Brain microvascular endothelial cell (primary cell): ENCODE data around the gene ERI3.

Source experiments
- DNase-seq: peaks from one replicate; pipeline ENCODE4 v3.0.0-alpha.2; 2020
- H3K27ac ChIP-seq: fragments of 250-450 bp; sonication (Bioruptor Pico); 2 replicates; pipeline ENCODE4 v1.5.1; 2020; ENCODE audit warnings: mild to moderate bottlenecking, moderate library complexity
- H3K27me3 ChIP-seq: fragments of 250-450 bp; sonication (Bioruptor Pico); replicated peaks from 2 replicates; pipeline ENCODE4 v1.5.1; 2020; ENCODE audit warnings: mild to moderate bottlenecking
- H3K36me3 ChIP-seq: fragments of 250-450 bp; sonication (Bioruptor Pico); replicated peaks from 2 replicates; pipeline ENCODE4 v1.5.1; 2020; ENCODE audit warnings: mild to moderate bottlenecking
- H3K4me3 ChIP-seq: 2 replicates; pipeline ENCODE4 v1.5.1; 2011; ENCODE audit warnings: low read depth, mild to moderate bottlenecking, control low read depth, low read length, moderate library complexity
- in situ Hi-C: cut with HindIII; loops from 2 replicates; pipeline ENCODE4 v1.10.0; 2017; ENCODE audit warnings: low sequenced_read_pairs, low pct_ligation_motif_present
- TF ChIP-seq, protein P1 (sequence below): IDR thresholded peaks from 2 replicates; pipeline ENCODE4 v1.5.1; 2011; ENCODE audit warnings: low read depth, mild to moderate bottlenecking, moderate library complexity, low read length, control low read depth, inconsistent platforms; ENCODE audit errors: missing control alignments

The ERI3 gene

GRCh38 chr1:44313265-44313918 is 41.7 kb downstream of the ERI3 start:
- TF ChIP-seq, protein P1, sequence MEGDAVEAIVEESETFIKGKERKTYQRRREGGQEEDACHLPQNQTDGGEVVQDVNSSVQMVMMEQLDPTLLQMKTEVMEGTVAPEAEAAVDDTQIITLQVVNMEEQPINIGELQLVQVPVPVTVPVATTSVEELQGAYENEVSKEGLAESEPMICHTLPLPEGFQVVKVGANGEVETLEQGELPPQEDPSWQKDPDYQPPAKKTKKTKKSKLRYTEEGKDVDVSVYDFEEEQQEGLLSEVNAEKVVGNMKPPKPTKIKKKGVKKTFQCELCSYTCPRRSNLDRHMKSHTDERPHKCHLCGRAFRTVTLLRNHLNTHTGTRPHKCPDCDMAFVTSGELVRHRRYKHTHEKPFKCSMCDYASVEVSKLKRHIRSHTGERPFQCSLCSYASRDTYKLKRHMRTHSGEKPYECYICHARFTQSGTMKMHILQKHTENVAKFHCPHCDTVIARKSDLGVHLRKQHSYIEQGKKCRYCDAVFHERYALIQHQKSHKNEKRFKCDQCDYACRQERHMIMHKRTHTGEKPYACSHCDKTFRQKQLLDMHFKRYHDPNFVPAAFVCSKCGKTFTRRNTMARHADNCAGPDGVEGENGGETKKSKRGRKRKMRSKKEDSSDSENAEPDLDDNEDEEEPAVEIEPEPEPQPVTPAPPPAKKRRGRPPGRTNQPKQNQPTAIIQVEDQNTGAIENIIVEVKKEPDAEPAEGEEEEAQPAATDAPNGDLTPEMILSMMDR: no peak
- H3K36me3 ChIP-seq: peaks cover 19% of the 10 kb centered on the region
- in situ Hi-C loops: no loop called here

GRCh38 chr1:44312399-44313196 is 42.5 kb downstream of the ERI3 start:
- no peaks in the 10 kb centered on the region for H3K27me3 ChIP-seq
- in situ Hi-C loops: no loop called here

More at GRCh38 chr1:44313265-44313918, 41.7 kb downstream of the ERI3 start:
- Histone ChIP-seq H3K27ac (no peak overlapping the region), H3K27me3 (no peaks in the 10 kb centered on the region), H3K4me3 (no peak overlapping the region)
- no peak for DNase-seq

GRCh38 chr1:44310006-44310405 is 45.1 kb downstream of the ERI3 start:
- TF ChIP-seq, protein P1: no peak
- no peak for DNase-seq
- Histone ChIP-seq H3K27me3 (no peaks in the 10 kb centered on the region), H3K36me3 (peaks cover 32% of the 10 kb centered on the region), H3K4me3 (no peak overlapping the region), H3K27ac (no peak overlapping the region)
- in situ Hi-C loops: no loop called here

More at GRCh38 chr1:44312399-44313196, 42.5 kb downstream of the ERI3 start:
- Histone ChIP-seq H3K36me3 (peaks cover 23% of the 10 kb centered on the region), H3K4me3 (no peak overlapping the region), H3K27ac (no peak overlapping the region)
- no peak for DNase-seq
- TF ChIP-seq, protein P1: no peak

DNA sequence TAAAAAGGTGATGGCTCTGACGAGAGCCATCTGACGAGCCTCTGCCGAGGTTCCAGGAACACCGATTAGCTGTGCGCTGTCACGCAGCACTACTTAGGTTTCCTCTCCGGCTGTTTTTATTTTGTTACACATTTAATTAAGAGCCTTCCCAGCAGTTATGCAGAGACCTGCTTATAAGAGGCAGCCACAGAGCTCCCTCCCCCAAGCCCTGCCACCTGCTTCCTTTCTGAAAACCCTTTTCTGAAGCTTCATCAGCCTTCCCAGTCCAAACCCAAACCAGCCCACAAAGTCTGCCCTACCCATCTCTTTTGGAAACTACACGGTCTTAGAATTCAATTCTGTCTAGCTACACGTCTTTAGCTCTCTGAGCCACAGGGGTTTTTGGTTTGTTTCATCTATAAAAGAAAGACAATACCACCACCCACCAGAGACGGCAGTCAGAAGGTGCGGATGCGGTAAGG is 49.1 kb downstream of the ERI3 start:
- no peak overlapping the region for H3K27ac ChIP-seq
- H3K4me3 ChIP-seq: no peak overlapping the region
- H3K27me3 ChIP-seq: no peaks in the 10 kb centered on the region
- in situ Hi-C loops: no loop called here
- peaks cover 35% of the 10 kb centered on the region for H3K36me3 ChIP-seq
- TF ChIP-seq, protein P1: no peak
- no peak for DNase-seq

DNA sequence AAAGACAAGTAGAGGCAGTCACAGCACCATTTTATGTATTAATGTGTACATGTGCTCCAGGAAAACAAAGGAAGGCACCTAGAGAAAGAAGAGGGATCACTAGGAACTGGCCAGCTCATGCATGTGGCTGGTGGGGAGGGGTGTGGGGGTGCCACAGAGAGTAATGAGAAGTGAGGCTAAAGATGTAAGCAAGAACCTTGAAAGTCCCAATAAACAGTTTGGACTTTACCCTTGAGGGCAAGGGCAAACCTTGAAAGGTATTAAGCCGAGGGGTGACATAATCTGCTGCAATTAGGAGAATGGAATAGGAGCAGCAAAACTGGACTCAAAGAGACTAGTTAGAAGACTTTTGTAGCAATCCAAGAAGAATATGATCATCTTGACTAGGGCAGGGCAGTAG is 51.5 kb downstream of the ERI3 start:
- DNase-seq: no peak
- no peak overlapping the region for H3K4me3 ChIP-seq
- H3K27ac ChIP-seq: no peak overlapping the region
- peaks cover 29% of the 10 kb centered on the region for H3K36me3 ChIP-seq
- in situ Hi-C loops: no loop called here
- no peaks in the 10 kb centered on the region for H3K27me3 ChIP-seq
- TF ChIP-seq, protein P1: no peak
